GM18951 (cell line): ENCODE measurements around the gene GLCCI1.
"Not testable (repeated sequence)": the region's sequence is repeated elsewhere in the genome, so short reads cannot be mapped to it uniquely, and the experiment has no call there.

Experiments used
- POLR2A ChIP-seq: IDR thresholded peaks from 4 replicates; pipeline ENCODE4 v1.6.1; 2011; ENCODE audit warnings: mild to moderate bottlenecking; ENCODE audit not compliant: insufficient read length, insufficient read depth; ENCODE audit errors: extremely low read depth
- in situ Hi-C: fragments of 300-500 bp; cut with MboI; formaldehyde crosslinking; loops from one replicate; pipeline ENCODE4 v1.12.0; 2022; ENCODE audit warnings: low sequenced_read_pairs, mixed read lengths, inconsistent platforms; ENCODE audit not compliant: unreplicated experiment

GLCCI1 gene

DNA sequence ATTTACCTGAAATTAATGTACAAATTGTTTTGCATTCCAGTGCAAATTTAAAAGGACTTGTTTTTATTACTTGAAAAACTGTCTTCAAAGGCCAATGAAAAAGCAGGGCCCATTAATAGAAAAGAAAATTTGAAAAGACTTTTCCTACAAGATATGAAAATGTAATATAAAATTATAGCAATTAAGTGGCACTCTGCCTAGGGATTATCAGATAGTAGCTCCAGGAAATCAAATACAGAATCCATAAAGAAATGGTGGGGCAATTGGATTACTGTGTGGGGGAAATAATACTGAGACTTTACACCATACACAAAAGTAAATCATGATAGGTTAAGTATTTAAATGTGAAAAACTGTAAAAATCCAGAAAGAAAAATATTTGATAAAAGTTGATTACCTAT, 89.7 kb downstream of the GLCCI1 start:
- no peak for TF ChIP-seq POLR2A
- in situ Hi-C loops, result no loop called here

GRCh38 chr7:8058852-8059251, 90.3 kb downstream of the GLCCI1 start:
- no peak for TF ChIP-seq POLR2A
- in situ Hi-C loops, result no loop called here

- in situ Hi-C loops, result no loop called here
- TF ChIP-seq POLR2A, result no peak
These were observed 91.6 kb downstream of the GLCCI1 start for GRCh38 chr7:8060241-8060640.

DNA sequence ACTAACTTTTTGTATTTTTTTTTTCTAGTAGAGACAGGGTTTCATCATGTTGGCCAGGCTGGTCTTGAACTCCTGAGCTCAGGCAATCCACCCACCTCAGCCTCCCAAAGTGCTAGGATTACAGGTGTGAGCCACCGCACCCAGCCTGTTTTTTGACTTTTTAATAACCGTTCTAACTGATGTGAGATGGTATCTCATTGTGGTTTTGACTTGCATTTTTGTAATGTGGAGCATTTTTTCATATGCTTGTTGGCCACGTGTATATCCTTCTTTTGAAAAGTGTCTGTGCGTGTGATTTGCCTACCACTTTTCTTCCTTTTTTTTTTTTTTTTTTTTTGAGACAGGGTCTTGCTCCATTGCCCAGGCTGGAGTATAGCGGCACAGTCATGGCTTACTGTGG, 94.7 kb downstream of the GLCCI1 start:
- in situ Hi-C loops, result not testable (repeated sequence)

GRCh38 chr7:8063706-8064297, 95.2 kb downstream of the GLCCI1 start:
- in situ Hi-C loops, result no loop called here
- TF ChIP-seq POLR2A, result no peak

- in situ Hi-C loops, result no loop called here
- no peak for TF ChIP-seq POLR2A
These were observed 96.2 kb downstream of the GLCCI1 start for GRCh38 chr7:8064828-8065227.

DNA sequence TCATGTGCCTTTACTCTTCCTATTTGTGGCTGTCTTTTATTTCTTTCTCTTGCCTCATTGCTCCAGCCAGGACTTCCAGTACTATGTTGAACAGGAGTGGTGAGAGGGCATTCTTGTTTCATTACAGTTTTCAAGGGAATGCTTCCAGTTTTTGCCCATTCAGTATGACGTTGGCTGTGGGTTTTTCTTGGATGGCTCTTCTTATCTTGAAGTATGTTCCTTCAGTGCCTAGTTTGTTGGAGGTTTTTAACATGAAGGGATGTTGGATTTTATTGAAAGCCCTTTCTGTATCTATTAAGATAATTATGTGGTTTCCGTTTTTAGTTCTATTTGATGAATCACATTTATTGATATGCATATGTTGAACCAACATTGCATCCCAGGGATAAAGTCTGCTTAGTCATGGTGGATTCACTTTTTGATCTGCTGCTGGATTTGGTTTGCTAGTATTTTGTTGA, 96.8 kb downstream of the GLCCI1 start:
- TF ChIP-seq POLR2A, result no peak
- in situ Hi-C loops, result no loop called here

GRCh38 chr7:8068892-8069686, 100.5 kb downstream of the GLCCI1 start:
- TF ChIP-seq POLR2A, result no peak
- in situ Hi-C loops, result no loop called here

- in situ Hi-C loops, result no loop called here
- TF ChIP-seq POLR2A, result no peak
These were observed 102.0 kb downstream of the GLCCI1 start for GRCh38 chr7:8070451-8071180.

DNA sequence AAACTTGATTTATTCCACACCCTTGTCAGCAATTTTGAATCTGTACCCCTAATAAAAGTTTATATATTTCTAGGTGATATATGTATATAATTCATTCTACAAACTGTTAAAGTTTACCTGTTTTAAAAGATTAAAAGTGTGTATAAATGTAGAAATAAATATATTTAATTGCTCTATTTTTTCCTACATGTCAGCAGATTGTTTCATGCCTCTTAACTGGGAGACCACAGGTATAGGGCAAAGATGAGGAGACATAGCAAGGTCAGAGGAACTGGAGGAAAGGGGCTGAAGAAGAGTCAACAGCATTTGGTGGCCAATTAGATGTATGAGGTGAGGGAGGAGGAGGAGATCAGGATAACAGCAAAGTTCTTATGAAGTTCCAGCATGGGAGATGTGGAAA, 109.8 kb downstream of the GLCCI1 start:
- no peak for TF ChIP-seq POLR2A

DNA sequence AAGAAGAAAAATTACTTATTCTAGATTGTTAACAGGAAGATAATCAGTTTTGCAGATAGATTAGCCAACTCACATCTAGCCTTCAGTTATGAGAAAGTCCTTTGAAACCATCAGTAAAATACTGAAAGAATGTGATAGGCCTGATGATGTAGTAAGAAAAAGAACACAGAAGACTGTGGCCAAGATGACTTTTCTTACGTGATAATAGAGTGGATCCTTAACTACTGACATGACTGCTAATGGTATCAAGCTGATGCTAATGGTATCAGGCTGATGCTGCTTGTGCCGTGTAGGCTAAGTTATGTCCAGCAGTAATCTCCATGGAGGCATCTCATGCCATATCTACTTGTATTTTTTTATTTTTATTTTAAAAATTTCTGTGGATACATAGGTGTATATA, 114.2 kb downstream of the GLCCI1 start:
- TF ChIP-seq POLR2A, result no peak
- in situ Hi-C loops, result no loop called here

More for the DNA sequence above, 109.8 kb downstream of the GLCCI1 start:
- in situ Hi-C loops, result no loop called here

- in situ Hi-C loops, result no loop called here
- TF ChIP-seq POLR2A, result no peak
These were observed 116.2 kb downstream of the GLCCI1 start for GRCh38 chr7:8084836-8085235.

GRCh38 chr7:8085420-8085819, 116.8 kb downstream of the GLCCI1 start:
- in situ Hi-C loops, result no loop called here
- TF ChIP-seq POLR2A, result no peak

GRCh38 chr7:8086239-8086638, 117.6 kb downstream of the GLCCI1 start:
- TF ChIP-seq POLR2A, result no peak
- in situ Hi-C loops, result no loop called here
